GM21447 (cell line): ENCODE data around the gene FAM78A.
A peak's percentile ranks its signal among the peaks of the same experiment; 100 is the strongest.
"Not testable (repeated sequence)": the region's sequence is repeated elsewhere in the genome, so short reads cannot be mapped to it uniquely, and the experiment has no call there.

Source experiments
- ATAC-seq: cut with Tn5 transposase; IDR thresholded peaks from one replicate; pipeline ENCODE4 v1.9.1; 2021; ENCODE audit not compliant: unreplicated experiment

FAM78A gene

GRCh38 chr9:131282688-131283422, 6.5 kb upstream of the FAM78A start:
- ATAC-seq: no peak

DNA sequence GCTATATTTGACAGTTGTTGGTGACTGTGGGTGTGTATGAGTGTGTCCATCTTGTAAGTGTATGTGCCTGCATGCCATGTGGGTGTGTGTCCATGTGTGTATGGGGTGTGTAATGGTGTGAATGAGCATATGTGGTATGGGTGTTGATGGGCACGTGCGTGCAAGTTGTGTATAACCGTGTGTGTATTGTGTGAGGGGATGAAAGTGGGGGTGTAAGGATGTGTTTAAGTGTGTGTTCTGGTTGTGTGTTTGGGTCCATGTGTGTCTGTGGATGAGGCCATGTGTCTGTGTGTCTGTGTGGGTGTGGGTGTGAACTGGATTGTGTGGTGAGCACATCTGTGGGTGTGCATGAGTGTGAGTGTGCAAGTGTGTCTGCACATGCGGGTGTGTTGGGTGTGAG, 5.9 kb upstream of the FAM78A start:
- ATAC-seq: no peak

DNA sequence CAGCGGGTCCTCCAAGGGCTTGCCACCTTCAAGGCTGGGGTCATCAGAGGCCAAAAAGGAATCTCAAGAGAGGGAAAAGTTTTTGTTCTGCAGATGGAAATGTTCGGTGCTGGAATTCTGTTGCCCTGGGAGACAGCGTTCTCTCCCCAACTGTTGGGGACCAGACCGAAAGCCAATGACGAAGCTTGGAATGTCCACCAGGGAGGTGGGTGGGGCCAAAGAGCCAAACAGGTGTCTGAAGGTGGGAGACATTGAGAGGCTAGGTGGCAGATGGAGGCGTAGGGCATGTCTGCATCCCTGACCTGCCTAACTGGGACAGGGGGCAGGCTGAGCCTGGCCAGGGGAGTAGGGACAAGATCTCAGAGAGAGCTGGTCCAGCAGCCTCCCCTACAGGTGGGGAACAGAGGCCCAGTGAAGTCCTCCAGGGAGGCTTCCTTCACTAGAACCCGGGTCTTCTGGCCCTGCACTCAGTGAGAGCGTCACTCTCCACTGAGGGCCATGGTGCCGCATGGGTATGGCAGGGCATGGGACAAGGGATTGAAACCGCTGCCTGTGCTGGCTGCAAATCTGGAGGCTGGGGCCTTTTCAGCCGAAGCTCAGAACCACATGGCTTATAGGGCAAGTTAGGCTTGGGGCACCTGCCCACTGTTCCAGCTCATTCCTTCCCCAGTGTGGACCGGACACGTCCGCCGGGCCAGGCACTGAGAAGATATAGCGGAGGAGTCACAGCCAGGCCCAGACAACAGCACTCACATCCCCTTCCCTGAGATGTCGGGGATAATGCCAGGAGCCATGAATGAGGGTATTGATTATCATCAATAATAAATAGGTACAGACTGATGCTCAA, 5.0 kb upstream of the FAM78A start:
- no peak for ATAC-seq

DNA sequence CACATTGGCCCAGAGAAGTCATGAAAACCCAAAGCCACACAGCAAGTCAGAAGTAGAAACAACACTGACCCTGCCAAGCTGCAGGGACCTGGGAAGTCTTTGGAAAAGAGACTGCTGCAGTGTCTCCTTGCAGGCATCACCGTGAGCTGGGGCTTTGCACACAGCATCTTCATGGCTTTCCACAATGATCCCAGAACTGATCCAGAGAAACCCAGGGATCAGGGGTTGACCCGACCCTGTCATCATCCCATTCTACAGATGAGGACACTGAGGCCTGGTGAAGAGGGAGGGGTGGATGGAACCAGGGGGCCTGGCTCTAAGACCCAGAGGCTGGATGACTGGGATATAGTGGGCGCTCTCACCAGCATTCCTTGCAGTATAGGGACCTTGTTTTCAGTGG, 4.3 kb upstream of the FAM78A start:
- ATAC-seq: no peak

DNA sequence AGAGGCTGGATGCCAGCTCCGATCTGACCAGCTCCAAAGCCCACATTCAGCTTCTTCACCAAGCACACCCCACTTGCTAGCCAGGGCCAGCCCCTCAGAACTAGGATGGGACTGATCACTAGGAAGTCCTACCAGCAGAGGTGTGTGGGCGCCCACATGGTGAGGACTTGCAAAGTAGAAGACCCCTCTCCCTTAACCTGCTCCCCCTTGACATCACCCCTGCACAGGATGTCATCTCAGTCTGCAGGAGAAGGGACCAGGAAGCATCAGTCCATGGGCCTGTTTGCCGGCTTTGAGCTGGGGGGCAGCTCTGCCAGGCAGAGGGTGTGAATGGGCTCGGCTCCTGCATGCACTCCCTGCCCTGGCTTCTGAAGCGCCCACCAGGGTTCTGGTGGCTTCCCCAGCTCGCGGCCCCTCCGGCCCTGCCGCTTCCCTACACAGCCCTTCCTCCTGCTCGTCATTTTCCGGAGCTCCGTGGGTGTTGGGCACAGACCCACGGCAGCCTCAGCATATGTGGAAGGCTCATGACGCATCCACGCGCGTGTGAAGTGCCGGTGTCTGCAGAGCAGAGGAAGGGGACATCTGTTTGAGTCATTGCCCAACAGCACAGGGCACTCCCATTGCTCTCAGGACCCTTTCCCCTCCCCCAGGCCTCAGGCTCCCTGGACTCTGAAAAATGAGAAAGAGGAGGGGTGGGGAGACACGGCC, 3.7 kb upstream of the FAM78A start:
- ATAC-seq: no peak

DNA sequence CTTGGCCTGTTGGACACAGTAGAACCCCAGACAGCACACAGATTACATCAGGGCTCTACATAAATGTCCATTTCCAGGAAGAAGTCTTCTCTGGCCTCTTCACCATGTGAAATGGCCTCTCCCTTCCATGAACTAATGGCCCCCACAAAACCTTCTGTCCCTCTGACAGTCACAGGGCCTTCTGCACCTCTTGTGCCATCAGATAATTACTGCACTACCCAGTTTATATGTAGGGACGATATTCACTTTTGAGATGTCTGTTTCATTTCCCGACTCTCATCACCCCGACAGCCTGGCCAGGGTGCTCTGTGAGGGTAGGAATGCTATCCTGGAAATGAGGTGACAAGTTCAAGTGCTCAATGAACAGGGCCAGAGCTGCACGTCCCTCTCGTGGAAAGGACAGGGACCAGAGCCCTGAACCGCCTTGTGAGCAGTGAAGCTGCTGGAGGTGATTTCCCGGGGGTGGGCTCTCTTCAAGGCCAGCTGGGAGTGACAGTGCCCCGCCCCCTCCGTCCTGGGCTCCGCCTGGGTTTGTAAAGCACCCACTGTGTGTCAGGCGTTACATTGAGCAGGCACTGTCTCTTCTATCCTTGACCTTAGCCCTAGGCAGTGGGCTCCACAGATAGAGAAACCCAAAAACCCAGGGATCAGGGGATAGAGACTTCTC, 3.0 kb upstream of the FAM78A start:
- ATAC-seq: no peak

GRCh38 chr9:131278702-131279111, 2.4 kb upstream of the FAM78A start:
- ATAC-seq: no peak

GRCh38 chr9:131277910-131278701, 1.8 kb upstream of the FAM78A start:
- ATAC-seq: peak; percentile 34

DNA sequence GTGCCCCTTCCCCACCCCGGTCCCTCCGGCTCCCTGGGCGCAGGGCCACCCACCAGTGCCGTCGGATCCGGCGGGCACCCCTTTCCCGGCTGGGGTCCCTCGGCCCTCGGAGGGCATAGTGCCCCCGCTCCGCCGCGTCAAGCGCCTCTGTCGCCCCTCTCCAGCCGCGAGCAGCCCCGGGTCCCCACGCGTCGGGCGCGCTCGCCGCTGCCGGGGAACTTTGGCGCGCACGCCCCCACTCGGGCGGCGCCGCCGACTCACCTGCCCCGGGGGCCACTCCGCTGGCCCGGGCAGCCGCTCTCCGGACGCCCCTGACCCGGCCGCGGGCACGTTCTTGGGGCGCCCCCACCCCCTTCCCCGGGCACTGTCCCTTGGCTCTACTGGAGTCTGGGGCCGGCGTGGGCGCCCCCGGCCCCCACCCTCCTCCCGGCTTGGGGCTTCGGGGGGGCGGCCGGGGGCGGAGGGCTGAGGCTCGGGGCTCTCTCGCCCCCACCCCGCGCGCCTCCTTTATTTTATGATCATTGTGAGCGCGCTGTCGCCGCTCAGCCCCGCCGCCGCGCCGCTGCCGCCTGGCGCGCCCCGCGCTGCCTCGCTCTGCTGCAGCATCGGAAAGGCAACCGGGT, 1.1 kb upstream of the FAM78A start:
- no peak for ATAC-seq

- ATAC-seq: no peak
Observed at GRCh38 chr9:131276891-131277286, 579 bp upstream of the FAM78A start.

GRCh38 chr9:131275332-131276093, 797 bp downstream of the FAM78A start:
- ATAC-seq: no peak

DNA sequence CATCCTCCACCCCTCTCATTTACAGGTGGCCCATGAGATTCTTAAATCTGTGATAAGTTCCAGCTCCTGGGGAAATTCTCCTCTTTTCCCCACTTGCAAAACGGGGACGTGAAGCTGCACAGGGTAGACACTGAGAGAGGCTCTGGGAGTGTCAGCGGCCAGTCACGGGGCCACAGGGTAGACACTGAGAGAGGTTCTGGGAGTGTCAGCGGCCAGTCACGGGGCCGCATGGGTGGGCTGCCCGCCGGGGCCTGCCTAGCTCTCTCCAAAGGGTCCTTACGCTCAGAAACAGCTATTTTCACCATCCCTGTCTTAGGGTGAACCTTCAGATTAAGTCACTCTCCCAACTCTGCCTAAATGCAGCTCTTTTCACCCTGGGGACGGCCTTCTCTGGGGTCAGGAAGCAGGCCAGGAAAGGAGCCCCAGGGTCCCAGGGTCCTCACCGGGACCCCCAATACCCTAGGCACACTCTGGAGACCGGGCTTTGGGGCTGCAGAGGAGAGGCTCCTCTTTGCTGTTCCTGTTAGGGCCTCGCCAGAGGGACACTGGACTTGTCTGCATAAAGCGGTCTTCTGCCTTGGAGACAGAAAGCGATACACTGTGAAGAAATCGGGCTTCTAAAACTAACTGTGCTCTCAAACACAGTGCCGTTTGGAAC, 1.5 kb downstream of the FAM78A start:
- no peak for ATAC-seq

DNA sequence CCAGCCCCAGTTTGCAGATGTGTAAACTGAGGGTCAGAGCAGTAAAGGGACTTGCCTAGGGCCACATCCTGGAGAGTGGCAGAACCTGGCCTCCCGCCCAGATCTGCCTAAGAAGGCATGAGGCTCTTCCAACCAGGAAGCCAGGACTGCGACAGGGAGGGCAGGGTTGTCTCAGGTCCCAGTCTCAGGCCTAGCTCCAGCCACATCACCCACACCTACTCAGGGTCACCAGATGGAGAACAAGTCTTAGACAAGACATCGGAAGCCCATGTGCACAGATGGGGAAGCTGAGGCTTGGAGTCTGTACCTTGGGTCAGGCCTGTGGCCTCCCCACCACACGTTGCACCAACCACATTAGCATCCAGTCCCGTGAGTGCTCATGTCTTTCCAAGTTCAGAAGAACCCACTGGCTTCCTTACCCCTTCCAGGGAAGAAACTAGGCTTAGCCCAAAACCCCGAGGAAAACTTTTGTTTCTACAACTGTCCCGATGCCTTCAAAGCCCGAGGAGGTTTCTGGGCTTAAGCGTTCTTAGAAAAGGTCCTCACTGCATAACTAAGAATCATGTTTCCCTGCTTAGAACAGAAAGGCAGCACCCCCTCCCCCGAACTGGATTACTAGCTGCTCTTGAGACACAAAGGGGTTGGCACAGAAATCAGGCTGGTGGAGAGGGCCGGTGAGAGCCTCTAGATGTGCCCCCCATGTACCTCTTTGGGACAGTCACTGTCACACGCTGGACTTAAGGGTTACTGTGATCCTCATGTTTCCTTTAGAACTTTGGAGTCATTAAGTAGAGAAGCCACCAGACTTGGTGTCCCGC, 2.2 kb downstream of the FAM78A start:
- no peak for ATAC-seq

DNA sequence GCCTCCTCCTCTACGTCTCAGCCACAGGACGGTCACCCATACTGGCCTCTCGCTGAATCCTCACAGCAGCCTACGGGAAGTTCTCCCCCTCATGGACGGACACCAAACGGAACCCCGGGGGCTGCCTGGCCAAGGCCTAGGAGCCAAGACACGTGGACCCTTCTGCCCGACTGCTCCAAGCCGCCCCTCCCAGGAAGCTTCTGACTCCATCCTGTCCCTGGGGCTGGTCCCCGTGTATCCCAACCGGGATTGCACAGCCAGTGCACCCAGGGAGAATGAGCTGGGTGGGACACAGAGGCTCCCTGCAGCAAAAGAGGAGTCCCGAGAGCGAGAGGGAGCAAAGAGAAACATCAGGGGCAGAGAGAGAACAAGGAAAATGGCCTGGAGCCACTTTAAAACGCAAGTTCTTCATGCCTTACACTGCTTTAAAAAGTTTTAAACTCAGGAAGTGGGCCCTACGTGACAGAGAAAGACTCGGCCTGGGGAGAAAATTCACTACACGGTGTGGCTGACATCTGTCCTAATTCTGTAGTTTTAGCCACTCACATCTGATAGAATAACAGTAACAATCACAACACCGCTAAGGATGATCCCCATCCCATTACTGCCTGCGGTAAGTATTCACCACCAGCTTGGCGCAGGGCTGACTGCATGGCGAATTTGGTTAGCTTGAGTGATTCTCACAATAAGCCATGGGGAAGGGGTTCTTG, 3.0 kb downstream of the FAM78A start:
- no peak for ATAC-seq

GRCh38 chr9:131272212-131272611, 4.1 kb downstream of the FAM78A start:
- no peak for ATAC-seq

DNA sequence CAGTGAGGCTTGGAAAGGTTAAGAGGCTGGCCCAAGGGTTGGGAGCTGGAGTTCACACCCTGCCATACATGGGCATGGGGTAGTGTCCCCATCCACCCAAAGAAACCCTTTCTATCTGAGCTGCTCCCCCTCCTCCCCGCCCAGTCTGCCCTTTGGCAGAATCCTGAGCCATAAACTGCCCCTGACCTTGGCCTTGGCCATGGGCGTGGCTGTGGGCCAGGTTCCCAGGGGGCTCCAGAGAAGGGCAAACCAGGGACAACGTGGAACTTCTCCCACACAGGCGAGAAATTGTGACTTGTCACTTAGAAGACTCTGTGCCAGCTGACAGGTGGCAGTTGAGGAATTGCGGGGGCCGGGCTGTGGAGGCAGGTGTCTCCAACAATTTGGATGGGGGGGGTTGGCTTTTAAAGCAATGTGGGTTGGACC, 4.8 kb downstream of the FAM78A start:
- no peak for ATAC-seq

DNA sequence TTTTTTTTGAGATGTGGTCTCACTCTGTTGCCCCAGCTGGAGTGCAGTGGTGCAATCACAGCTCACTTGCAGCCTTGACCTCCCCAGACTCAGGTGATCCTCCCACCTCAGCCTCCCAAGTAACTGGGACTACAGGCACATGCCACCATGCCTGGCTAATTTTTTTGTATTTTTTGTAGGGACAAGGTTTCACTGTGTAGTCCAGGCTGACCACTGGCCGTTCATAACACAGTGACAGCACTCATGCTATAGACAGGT, 5.4 kb downstream of the FAM78A start:
- ATAC-seq: not testable (repeated sequence)
